ENCODE measurements around the gene MARK4.

MARK4 gene

GRCh38 chr19:45342911-45343310 is 91.8 kb downstream of the MARK4 start:
- DNase-seq, result no peak

GRCh38 chr19:45344621-45345505 is 93.8 kb downstream of the MARK4 start:
- DNase-seq, result no peak

- no peak for DNase-seq
Measured at GRCh38 chr19:45345506-45345860, 94.4 kb downstream of the MARK4 start.

- no peak for DNase-seq
Measured at GRCh38 chr19:45346449-45346848, 95.4 kb downstream of the MARK4 start.

- no peak for DNase-seq
Measured at GRCh38 chr19:45347570-45348366, 96.7 kb downstream of the MARK4 start.

GRCh38 chr19:45348367-45349125 is 97.5 kb downstream of the MARK4 start:
- DNase-seq, result no peak

- no peak for DNase-seq
Measured at GRCh38 chr19:45349126-45349415, 98.0 kb downstream of the MARK4 start.

GRCh38 chr19:45349430-45349941 is 98.4 kb downstream of the MARK4 start:
- DNase-seq, result no peak

GRCh38 chr19:45350477-45351058 is 99.5 kb downstream of the MARK4 start:
- DNase-seq, result no peak

- no peak for DNase-seq
Measured at GRCh38 chr19:45351401-45351952, 100.4 kb downstream of the MARK4 start.

- no peak for DNase-seq
Measured at GRCh38 chr19:45352062-45352461, 101.0 kb downstream of the MARK4 start.

GRCh38 chr19:45352471-45352870 is 101.4 kb downstream of the MARK4 start:
- DNase-seq, result no peak

GRCh38 chr19:45352914-45353796 is 102.1 kb downstream of the MARK4 start:
- no peak for DNase-seq

GRCh38 chr19:45354241-45354842 is 103.3 kb downstream of the MARK4 start:
- DNase-seq, result no peak
